Measurements from ENCODE around the gene TNK2.

TNK2 gene

DNA sequence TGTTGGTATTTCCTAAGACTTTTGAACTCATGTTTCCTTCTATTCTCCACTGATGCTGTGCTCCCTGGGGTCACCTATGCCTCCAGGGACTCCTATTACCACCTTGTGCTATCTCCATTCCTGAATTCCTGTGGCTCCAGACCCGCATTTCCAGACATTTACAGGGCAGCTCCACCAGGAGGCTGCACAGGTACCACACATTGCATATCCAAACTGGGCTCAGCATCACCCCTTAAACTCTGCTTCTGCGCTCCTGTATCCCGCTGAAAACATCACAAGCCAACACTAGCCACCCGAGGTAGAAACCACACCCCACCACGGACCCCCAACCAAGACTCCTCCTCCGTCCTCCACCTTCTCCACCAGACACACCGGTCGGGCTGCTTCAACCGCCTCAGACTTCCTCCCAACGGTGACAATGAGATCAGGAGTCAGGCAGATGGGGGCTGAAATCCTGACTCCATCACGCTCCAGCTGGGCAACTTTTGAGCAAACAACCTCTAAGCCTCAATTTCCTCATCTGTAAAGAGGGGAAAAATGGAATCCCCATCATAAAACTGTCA is 10.4 kb downstream of the TNK2 start:
- no peak for DNase-seq

- no peak for DNase-seq
These were observed 11.1 kb downstream of the TNK2 start for GRCh38 chr3:195897081-195897852.

- no peak for DNase-seq
These were observed 11.8 kb downstream of the TNK2 start for GRCh38 chr3:195896361-195897080.

DNA sequence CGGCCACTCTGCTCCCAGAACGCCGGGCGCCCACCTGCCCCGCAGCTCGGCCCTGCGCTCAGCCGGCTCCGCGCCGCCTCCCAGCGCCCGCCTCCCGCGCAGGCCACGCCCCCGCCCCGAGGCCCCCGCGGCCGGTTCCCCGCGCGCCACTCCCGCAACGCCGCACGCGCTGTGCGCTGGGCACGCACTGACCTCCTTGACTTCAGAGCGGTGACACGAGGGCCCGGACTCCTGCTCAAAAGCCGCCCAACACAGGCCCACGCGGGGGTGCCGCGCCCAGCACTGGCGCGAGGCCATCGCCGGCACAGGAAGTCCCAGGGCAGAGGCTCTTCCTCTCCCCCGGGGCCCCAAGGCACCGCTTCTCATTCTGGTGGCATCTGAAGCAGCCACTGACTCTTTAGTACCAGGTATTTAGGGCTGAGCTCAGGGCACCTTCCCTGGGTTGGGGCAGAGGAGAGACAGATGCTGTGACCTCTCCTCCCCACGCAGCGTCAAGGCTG is 12.4 kb downstream of the TNK2 start:
- DNase-seq = peak; percentile 46 to 60

- peak; percentile 44 to 64 for DNase-seq
These were observed 13.1 kb downstream of the TNK2 start for GRCh38 chr3:195895078-195895860.

GRCh38 chr3:195893916-195894465 is 14.4 kb downstream of the TNK2 start:
- no peak for DNase-seq

DNA sequence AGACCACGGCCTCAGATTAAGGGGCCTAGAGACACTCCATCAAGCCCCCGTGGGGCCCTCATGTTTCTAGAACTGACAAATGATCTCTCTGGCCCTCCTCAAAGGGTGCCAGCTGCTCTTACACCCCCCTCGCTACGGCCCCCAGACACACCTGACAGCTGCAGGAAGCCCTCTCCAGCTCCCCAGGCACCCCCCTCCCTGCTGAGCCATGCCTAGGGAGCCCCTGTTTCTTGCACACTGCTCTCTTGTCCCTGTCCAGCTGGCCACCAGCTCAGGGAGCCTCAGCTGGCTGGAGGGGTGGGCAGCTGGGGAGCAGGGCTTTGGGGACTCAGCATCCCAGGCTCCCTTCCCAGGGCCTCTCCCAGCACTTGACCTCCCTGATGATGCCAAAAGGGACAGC is 14.8 kb downstream of the TNK2 start:
- no peak for DNase-seq

GRCh38 chr3:195893044-195893395 is 15.3 kb downstream of the TNK2 start:
- no peak for DNase-seq

GRCh38 chr3:195892105-195893043 is 16.0 kb downstream of the TNK2 start:
- no peak for DNase-seq

DNA sequence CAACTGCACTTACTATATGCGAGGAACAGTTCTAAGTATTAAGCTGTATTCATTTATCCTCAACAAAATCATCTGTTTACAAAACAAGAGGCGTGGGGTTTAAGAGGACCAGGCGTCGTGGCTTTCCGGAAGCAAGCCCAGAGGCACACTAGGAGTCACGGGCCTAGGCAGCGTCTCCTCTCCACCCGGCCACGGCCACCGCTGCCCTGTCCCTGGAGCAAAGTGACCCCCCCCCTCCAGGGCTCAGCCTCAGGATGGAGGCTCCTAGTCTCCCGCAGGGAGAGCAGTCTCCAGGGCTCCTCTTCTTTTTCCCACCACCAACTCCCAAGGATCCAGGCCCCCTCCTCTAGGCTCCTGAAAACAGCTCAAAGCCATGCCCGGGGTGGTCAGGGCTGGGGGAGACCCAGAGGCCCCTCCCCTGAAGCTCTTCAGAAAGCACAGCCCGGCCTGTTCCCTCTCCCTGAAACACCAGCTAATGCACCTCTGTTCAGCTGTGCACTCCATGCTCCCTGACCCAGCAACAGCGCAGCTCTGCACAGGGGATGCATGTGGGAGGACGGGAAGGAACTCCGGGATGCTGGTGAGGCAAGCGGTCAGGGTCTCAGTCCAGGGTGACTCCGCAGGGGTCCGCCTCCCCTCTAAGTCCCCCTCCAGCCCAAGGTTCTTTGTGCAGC is 16.8 kb downstream of the TNK2 start:
- DNase-seq = no peak

DNA sequence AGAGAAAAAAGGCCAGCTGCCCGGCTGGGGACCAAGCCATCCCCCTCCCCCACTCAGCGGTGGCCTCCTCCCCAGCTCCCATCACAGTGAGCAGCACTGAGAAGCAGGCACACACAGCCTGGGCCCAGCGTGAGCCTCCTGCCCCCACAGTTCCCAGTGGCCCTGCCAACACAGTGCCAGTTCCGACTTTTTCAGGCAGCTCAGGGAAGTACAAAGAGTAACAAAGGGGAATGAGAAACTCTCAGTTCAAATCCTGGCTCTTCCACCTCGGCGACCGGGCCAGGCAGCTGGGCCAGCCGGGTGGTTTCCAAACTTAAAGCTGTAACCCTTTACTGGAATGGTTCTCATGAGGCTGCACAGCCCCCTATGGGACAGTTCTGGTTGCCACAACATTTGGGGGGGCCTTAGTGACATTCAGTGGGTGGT is 18.5 kb downstream of the TNK2 start:
- no peak for DNase-seq

DNA sequence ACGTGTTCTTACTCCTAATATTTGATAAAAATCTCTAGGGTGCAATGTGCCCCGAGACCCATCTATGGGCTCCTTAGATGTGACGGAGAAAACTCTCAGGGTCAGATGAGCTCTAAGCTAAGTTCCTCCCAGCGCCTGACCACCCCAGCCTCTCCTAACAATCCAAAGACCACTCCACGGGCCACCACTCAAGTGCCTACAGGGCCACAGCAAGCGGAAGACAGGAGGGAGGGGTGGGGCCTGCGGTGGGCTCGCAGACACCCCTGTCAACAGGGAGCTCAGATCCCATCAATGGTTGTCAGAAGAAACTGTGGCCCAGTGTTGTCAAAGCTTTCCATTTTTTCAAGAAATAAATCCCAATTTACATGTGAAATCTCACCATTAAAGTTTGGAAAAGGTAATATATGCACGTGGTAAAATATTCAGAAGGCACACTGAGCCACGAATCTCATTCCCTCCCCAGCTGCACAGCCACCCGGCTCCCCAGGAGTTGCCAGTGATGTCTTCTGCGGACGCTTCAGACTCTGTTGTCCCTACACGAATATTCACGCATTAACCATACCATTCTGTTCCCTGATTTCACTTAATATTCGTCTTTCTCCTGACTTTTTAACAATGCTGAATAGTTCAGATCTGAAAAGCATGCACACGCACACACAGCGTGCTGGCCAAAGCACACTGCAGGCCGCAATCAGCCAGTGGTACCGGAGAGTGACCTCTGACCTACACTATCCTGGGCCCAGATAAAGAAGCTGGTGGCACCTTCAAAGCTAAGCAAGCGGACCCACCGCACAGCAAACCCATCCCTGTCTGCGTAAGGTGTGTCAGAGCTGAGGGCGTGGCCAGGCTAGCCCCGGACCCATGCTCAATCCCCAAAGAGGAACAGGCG is 19.1 kb downstream of the TNK2 start:
- no peak for DNase-seq

DNA sequence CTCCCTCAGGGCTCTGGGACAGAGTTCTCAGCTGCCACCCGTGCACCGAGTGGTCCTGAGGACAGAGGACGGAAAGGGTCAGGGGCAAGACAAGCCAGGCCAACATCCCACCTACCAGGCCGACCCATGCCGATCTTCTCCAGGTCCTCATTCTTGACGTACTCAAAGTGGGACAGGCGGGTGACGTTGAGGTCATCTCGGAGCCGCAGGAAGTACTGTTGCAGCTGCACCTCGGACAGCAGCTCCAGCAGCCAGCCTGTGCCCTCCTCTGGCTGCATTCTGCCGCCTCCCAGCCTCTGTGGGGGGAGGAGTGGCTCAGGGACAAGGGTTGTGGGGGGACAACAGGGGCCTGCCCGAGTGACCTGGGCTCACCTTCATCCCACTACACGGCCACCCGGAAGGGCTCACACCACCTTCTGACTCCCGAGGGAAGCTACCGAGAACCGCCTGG is 20.0 kb downstream of the TNK2 start:
- DNase-seq = no peak

DNA sequence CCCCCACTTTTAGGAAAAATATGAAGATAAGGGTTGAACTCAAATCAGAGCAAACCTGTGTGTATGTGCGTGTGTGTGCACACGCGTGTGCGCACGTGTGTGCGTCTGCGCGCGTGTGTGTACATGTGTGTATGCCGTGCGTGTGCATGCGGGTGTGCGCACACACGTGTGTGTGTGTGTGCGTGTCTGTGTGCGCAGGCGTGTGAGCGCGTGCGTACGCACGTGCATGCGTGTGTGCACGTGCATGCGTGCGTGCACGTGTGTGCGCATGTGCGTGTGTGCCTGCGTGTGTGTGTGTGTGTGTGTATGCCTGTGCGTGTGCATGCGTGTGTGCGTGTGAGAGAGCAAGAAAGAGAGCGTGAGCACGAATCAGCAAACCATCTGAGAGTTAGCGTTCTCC is 20.7 kb downstream of the TNK2 start:
- DNase-seq = no peak

DNA sequence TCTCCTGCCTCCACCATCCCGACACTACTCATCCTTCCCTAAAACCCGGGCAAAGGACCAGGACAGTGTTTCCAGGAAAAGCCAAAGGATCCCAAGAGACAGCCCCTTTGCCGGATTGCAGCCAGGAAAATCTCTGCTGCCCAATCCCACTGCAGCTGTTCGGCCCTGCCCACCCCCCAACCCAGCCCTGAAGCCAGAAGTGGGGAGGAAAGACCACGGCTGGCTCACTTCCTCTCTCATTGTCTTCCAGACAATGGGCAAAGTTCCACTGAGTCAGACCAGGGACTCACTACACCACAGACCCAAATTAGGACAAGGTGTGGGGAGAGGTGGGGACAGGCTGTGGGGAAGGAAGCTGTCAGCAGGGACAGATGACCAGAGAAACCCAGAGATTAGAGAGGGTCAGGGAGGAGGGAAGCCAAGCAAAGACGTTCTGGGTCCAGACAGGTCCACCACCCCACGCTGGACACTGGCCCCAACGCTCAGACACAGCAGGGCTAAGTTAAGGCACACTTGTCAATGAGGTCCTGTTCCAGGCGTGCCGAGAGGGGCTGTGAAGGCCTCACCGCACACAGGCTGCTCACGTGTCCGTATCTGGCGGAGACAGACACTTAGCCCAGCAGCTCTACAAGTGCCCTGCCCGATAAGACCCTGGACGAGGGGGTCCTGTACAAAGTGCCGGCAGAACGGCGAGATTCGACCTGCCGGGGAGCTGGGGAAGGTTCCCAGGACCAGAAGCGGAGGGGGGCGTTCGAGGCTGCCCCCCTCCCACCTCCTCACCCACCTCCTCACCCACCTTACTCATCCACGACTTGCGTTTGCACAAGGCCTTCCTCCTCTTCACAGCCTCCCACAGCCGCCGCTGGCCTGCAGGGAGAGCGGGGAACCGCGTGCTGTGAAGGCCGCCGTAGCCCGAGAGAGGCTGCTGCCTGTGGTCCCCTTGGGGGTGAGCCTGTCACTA is 21.9 kb downstream of the TNK2 start:
- DNase-seq = no peak

GRCh38 chr3:195885036-195885891 is 23.1 kb downstream of the TNK2 start:
- DNase-seq = no peak

DNA sequence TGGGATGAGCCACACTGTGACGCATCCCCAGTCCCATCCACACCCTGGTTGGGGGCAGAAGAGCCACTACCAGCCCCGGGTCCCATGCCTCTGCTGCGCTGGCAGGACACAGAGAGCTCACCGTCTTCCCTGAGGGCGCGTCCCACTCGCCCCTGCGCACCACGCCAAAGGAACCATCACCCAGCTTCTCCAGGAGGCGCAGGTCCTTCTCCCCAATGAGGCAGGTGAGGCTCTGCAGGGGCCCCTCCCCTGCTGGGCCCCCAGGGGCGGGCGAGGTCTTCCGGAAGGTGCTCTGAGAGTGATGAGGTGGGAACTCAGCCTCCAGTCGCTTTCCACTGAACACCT is 23.7 kb downstream of the TNK2 start:
- no peak for DNase-seq

- DNase-seq = no peak
These were observed 24.6 kb downstream of the TNK2 start for GRCh38 chr3:195883801-195884200.

Data from activated CD4-positive, alpha-beta T cell treated with anti-CD3 and anti-CD28 coated beads for 4 hours (primary cell).